Measurements from ENCODE around the gene MUC16. TPM values are rescaled to one million over a fixed set of nuclear protein-coding genes. Genes with fewer than 3 reads are reported as not detected.

Gene MUC16
- total RNA-seq, 2 experiments from 2014 or later: under 0.01 TPM; not detected in 1

DNA sequence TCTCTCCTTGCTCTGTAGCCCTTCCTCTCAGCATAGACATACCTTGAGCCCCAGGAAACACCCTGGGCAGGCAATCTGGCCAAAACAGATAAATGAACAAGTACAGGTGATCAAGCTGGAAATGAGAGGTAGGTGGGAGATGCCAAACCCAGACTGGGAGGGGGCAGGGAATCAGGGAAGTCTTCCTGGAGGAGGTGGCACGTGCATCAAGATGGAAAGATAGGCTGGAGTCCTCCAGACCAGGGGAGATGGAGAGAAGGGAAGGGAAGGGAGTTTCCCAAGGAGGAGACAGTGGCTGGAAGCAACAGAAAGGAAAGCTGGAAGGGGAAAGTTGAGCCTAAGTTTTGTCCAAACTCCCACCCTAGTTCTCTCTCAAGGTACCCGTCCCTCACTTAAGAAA is 1.7 kb upstream of the MUC16 start:
- Histone ChIP-seq H4K20me1 (ENCODE audit: insufficient read depth, low read length) (no peaks in the 10 kb centered on the region), H3K79me2 (ENCODE audit: insufficient read depth, low read depth, low read length) (no peaks in the 10 kb centered on the region), H3K4me3 (ENCODE audit: low read depth, low read length, poor library complexity, severe bottlenecking) (no peak overlapping the region), H3K36me3 (ENCODE audit: insufficient read depth, low read length) (no peaks in the 10 kb centered on the region), H3K9me2 (ENCODE audit: insufficient read depth, low read length) (no peaks in the 10 kb centered on the region), H3K9me3 (ENCODE audit: low read length) (no peaks in the 10 kb centered on the region), H2AFZ (ENCODE audit: low read length) (no peak overlapping the region), H3K4me1 (ENCODE audit: insufficient read depth, low read length, poor library complexity, severe bottlenecking) (no peaks in the 10 kb centered on the region), H3K27ac (ENCODE audit: low read depth, low read length, poor library complexity, severe bottlenecking) (no peak overlapping the region), H3K4me2 (ENCODE audit: low read length) (no peak overlapping the region)
- TF ChIP-seq, protein P1, sequence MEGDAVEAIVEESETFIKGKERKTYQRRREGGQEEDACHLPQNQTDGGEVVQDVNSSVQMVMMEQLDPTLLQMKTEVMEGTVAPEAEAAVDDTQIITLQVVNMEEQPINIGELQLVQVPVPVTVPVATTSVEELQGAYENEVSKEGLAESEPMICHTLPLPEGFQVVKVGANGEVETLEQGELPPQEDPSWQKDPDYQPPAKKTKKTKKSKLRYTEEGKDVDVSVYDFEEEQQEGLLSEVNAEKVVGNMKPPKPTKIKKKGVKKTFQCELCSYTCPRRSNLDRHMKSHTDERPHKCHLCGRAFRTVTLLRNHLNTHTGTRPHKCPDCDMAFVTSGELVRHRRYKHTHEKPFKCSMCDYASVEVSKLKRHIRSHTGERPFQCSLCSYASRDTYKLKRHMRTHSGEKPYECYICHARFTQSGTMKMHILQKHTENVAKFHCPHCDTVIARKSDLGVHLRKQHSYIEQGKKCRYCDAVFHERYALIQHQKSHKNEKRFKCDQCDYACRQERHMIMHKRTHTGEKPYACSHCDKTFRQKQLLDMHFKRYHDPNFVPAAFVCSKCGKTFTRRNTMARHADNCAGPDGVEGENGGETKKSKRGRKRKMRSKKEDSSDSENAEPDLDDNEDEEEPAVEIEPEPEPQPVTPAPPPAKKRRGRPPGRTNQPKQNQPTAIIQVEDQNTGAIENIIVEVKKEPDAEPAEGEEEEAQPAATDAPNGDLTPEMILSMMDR (conservative IDR thresholded peaks at IDR 0.05; ENCODE audit: low read length): no peak
- TF ChIP-seq EZH2phosphoT487 (IDR thresholded peaks at IDR 0.05; ENCODE audit: borderline replicate concordance, low read depth, low read length): no peak
- BruUV-seq (replicated peaks): no TSS peak
- ChIA-PET POLR2A (interaction anchor here (0.7 kb wide), 1 partner anchor 28 kb away, joined by 4 read pairs; no protein-coding TSS in a partner anchor), CTCF (ENCODE audit: unreplicated experiment) (no interaction called here)
- no peak for DNase-seq (ENCODE audit: low spot score)
- intact Hi-C loops (cut with micrococcal nuclease; ENCODE audit: unreplicated experiment): no loop called here

DNA sequence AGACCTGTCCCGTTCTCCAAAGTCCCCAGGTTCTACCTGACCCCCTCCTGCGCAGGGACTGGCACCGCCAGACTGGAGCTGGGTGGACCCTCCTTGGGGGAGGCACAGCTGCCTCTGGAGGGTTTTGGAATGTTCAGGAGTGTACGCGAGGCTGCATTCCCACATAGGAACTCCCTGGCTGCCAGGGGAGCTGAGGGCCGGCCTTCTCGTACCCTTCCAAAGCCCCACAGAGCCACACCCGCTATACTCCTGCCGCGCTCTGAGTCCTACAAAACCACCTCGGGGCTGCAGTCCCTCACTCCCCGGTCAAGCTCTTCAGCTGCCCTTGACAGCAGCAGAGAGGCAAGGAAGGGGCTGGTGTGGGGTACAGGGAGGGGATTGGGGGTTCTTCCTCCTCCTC is 484 bp upstream of the MUC16 start:
- no peak overlapping the region for H3K4me2 ChIP-seq (ENCODE audit: low read length)
- no peaks in the 10 kb centered on the region for H3K36me3 ChIP-seq (ENCODE audit: insufficient read depth, low read length)
- no peak for DNase-seq (ENCODE audit: low spot score)
- TF ChIP-seq, protein P1 (conservative IDR thresholded peaks at IDR 0.05; ENCODE audit: low read length): no peak
- TF ChIP-seq EZH2phosphoT487 (IDR thresholded peaks at IDR 0.05; ENCODE audit: borderline replicate concordance, low read depth, low read length): no peak
- no peaks in the 10 kb centered on the region for H3K4me1 ChIP-seq (ENCODE audit: insufficient read depth, low read length, poor library complexity, severe bottlenecking)
- no peak overlapping the region for H3K27ac ChIP-seq (ENCODE audit: low read depth, low read length, poor library complexity, severe bottlenecking)
- no peaks in the 10 kb centered on the region for H4K20me1 ChIP-seq (ENCODE audit: insufficient read depth, low read length)
- intact Hi-C loops (cut with micrococcal nuclease; ENCODE audit: unreplicated experiment): no loop called here
- ChIA-PET POLR2A (no interaction called here), CTCF (ENCODE audit: unreplicated experiment) (no interaction called here)
- H3K9me2 ChIP-seq (ENCODE audit: insufficient read depth, low read length): no peaks in the 10 kb centered on the region
- no peaks in the 10 kb centered on the region for H3K9me3 ChIP-seq (ENCODE audit: low read length)
- no TSS peak for BruUV-seq (replicated peaks)
- no peak overlapping the region for H3K4me3 ChIP-seq (ENCODE audit: low read depth, low read length, poor library complexity, severe bottlenecking)
- no peak overlapping the region for H2AFZ ChIP-seq (ENCODE audit: low read length)
- no peaks in the 10 kb centered on the region for H3K79me2 ChIP-seq (ENCODE audit: insufficient read depth, low read depth, low read length)

DNA sequence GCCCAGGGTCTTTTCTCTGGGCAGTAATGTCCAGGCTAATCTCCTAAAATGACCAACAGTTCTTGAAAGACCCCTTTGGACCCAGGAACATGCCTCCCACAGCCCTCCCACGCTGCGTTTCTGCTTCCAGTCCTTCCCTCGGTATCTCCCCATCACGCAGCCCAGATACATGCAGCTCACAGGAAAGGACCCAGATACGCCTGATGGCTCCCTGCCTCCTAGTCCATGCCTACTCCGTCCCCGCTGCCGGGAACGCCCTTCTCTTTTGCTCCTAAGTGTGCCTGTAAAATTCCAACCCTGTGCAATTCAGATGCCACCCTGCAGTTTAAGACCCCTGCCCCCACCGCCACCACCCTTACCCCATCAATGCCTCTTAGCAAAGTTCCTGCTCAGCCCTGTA is 778 bp downstream of the MUC16 start:
- CTCF ChIA-PET (ENCODE audit: unreplicated experiment): no interaction called here
- H3K4me2 ChIP-seq (ENCODE audit: low read length): no peak overlapping the region
- H3K4me1 ChIP-seq (ENCODE audit: insufficient read depth, low read length, poor library complexity, severe bottlenecking): no peaks in the 10 kb centered on the region
- no peaks in the 10 kb centered on the region for H3K9me3 ChIP-seq (ENCODE audit: low read length)
- H3K79me2 ChIP-seq (ENCODE audit: insufficient read depth, low read depth, low read length): no peaks in the 10 kb centered on the region
- no peaks in the 10 kb centered on the region for H4K20me1 ChIP-seq (ENCODE audit: insufficient read depth, low read length)
- no peak overlapping the region for H2AFZ ChIP-seq (ENCODE audit: low read length)
- H3K9me2 ChIP-seq (ENCODE audit: insufficient read depth, low read length): no peaks in the 10 kb centered on the region
- no peak overlapping the region for H3K27ac ChIP-seq (ENCODE audit: low read depth, low read length, poor library complexity, severe bottlenecking)
- POLR2A ChIA-PET: no interaction called here
- intact Hi-C loops (cut with micrococcal nuclease; ENCODE audit: unreplicated experiment): no loop called here
- DNase-seq (ENCODE audit: low spot score): no peak
- no peaks in the 10 kb centered on the region for H3K36me3 ChIP-seq (ENCODE audit: insufficient read depth, low read length)
- no peak for TF ChIP-seq EZH2phosphoT487 (IDR thresholded peaks at IDR 0.05; ENCODE audit: borderline replicate concordance, low read depth, low read length)
- TF ChIP-seq, protein P1 (conservative IDR thresholded peaks at IDR 0.05; ENCODE audit: low read length): no peak
- no peak overlapping the region for H3K4me3 ChIP-seq (ENCODE audit: low read depth, low read length, poor library complexity, severe bottlenecking)
- no TSS peak for BruUV-seq (replicated peaks)

Data from OCI-LY7 (cell line).